Measurements from ENCODE around the gene HIPK1.

HIPK1 gene

DNA sequence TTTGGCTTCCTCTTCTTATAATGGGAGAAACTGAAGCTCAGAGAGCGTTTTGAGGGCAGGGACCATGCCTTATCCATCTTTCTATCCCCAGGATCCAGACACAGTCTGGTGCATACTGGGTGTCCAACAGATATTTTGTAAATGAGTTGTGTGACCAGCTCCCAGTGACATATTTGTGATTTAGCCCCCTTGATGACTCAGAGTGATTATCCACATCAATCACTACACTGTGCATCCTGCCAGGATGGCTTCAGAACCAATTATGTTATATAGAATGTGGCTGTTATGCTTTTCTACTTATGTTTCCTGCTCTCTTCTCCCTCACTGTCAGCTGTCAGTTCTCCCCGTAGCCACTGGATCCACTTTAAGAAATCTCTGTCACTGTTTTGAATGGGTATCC is 61.4 kb downstream of the HIPK1 start:
- TF ChIP-seq, protein P1, sequence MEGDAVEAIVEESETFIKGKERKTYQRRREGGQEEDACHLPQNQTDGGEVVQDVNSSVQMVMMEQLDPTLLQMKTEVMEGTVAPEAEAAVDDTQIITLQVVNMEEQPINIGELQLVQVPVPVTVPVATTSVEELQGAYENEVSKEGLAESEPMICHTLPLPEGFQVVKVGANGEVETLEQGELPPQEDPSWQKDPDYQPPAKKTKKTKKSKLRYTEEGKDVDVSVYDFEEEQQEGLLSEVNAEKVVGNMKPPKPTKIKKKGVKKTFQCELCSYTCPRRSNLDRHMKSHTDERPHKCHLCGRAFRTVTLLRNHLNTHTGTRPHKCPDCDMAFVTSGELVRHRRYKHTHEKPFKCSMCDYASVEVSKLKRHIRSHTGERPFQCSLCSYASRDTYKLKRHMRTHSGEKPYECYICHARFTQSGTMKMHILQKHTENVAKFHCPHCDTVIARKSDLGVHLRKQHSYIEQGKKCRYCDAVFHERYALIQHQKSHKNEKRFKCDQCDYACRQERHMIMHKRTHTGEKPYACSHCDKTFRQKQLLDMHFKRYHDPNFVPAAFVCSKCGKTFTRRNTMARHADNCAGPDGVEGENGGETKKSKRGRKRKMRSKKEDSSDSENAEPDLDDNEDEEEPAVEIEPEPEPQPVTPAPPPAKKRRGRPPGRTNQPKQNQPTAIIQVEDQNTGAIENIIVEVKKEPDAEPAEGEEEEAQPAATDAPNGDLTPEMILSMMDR (IDR thresholded peaks at IDR 0.05; ENCODE audit: low read depth, low read length, missing control alignments): no peak
- Histone ChIP-seq H3K27me3 (replicated peaks) (no peaks in the 10 kb centered on the region), H3K4me3 (ENCODE audit: low read depth, low read length) (no peak overlapping the region), H3K27ac (no peak overlapping the region), H3K36me3 (replicated peaks) (no peaks in the 10 kb centered on the region)
- DNase-seq: no peak
- in situ Hi-C loops (cut with HindIII; ENCODE audit: low pct_ligation_motif_present, low sequenced_read_pairs): no loop called here

DNA sequence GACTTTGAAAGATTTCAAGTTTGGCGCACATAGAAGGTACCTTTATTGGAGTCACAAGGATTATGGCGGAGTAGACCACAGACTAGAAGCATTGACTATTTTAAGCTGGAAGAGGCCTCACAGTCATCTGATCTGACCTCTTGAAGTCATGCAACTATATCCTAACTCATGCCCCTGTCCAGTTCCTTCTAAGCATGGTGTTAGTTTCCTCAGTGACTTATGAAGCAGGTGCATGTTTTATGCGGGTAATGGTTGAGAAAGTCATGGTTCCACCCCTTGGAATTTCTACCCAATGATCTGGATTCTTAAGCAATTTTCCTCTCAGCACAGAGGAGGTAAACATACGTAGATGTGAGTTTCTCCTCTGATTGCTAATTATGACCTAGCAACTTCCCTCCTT is 61.8 kb downstream of the HIPK1 start:
- in situ Hi-C loops (cut with HindIII; ENCODE audit: low pct_ligation_motif_present, low sequenced_read_pairs): no loop called here
- no peak overlapping the region for H3K4me3 ChIP-seq (ENCODE audit: low read depth, low read length)
- no peak overlapping the region for H3K27ac ChIP-seq
- no peaks in the 10 kb centered on the region for H3K36me3 ChIP-seq (replicated peaks)
- no peak for DNase-seq
- TF ChIP-seq, protein P1 (IDR thresholded peaks at IDR 0.05; ENCODE audit: low read depth, low read length, missing control alignments): no peak
- no peaks in the 10 kb centered on the region for H3K27me3 ChIP-seq (replicated peaks)

DNA sequence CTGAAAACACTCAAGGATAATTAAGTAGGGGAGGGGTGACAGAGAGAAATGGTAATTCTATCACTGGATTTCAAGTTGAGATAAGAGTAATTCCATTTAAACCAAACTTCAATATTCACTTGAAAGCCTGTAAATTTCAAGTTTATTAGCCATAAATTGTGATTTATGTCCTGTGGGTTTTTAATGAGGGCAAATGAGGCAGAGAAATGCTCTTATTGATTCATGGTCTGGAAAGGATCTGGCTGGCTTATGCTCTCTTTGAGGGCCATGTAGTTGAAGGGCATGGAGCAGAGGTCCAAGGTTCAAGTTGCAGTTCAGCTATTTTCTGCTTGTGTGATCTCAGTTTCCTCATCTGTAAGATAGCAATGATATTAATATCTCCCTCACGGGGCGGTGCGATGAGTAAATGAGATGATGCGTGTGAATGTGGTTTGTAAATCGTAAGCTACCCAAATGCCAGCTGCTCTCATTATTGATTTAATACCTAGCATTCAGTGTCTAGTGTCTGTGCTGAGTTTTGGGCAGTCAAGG is 62.4 kb downstream of the HIPK1 start:
- Histone ChIP-seq H3K27me3 (replicated peaks) (no peaks in the 10 kb centered on the region), H3K27ac (no peak overlapping the region), H3K4me3 (ENCODE audit: low read depth, low read length) (no peak overlapping the region), H3K36me3 (replicated peaks) (no peaks in the 10 kb centered on the region)
- in situ Hi-C loops (cut with HindIII; ENCODE audit: low pct_ligation_motif_present, low sequenced_read_pairs): no loop called here
- TF ChIP-seq, protein P1 (IDR thresholded peaks at IDR 0.05; ENCODE audit: low read depth, low read length, missing control alignments): no peak
- no peak for DNase-seq

DNA sequence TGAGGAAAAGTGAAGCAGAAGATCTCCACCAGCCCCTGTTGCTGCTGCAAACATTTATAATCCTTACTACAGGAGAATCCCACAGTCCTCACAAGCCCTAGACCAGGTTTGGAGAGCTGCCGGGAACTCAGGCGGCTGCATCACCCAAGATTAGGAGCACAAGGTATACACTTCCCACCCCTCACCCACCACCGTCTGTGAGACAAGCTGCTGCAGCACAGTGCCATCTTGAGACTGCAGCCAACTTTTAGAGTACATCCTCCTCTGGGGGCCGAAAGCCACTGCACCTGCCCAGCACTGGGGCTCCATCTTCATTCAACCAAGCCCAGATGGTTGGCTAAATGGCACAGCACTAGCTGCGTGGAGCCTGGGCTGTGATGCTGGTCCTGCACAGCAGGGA is 63.9 kb downstream of the HIPK1 start:
- TF ChIP-seq, protein P1 (IDR thresholded peaks at IDR 0.05; ENCODE audit: low read depth, low read length, missing control alignments): no peak
- H3K27ac ChIP-seq: no peak overlapping the region
- no peak for DNase-seq
- H3K27me3 ChIP-seq (replicated peaks): no peaks in the 10 kb centered on the region
- no peaks in the 10 kb centered on the region for H3K36me3 ChIP-seq (replicated peaks)
- no peak overlapping the region for H3K4me3 ChIP-seq (ENCODE audit: low read depth, low read length)
- in situ Hi-C loops (cut with HindIII; ENCODE audit: low pct_ligation_motif_present, low sequenced_read_pairs): no loop called here

DNA sequence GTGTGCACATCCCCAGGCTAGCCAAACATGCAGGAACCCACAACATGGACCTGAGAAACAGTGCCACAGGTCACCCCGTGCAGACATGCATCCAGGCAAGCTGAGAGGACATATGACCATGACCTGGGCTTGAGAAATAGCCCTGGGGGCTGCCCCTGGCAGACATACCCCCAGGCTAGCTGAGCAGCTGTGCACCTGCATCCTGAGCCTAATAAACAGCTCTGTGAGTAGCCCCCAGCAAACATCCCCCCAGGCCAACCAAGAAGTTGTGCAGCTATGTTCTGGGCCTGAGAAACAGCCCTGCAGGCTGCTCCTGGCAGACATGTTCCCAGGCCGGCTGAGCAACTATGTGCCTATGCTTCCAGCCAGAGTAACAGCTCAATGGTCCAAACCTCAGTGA is 64.6 kb downstream of the HIPK1 start:
- Histone ChIP-seq H3K36me3 (replicated peaks) (no peaks in the 10 kb centered on the region), H3K4me3 (ENCODE audit: low read depth, low read length) (no peak overlapping the region), H3K27ac (no peak overlapping the region), H3K27me3 (replicated peaks) (no peaks in the 10 kb centered on the region)
- in situ Hi-C loops (cut with HindIII; ENCODE audit: low pct_ligation_motif_present, low sequenced_read_pairs): no loop called here
- DNase-seq: no peak
- TF ChIP-seq, protein P1 (IDR thresholded peaks at IDR 0.05; ENCODE audit: low read depth, low read length, missing control alignments): no peak

DNA sequence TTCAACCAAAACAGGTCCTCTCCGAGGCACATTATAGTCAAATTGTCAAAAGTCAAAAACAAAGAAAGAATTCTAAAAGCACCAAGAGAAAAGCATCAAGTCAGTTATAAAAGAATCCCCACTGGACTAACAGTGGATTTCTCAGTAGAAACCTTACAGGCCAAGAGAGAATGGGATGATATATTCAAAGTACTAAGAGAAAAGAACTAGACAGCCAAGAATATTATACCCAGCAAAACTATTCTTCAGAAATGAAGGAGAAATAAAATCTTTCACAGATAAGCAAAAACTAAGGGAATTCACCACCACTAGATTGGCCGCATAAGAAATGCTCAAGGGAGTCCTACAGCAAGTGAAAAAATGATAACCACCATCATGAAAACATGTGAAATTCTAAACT is 66.3 kb downstream of the HIPK1 start:
- no peak for DNase-seq
- TF ChIP-seq, protein P1 (IDR thresholded peaks at IDR 0.05; ENCODE audit: low read depth, low read length, missing control alignments): no peak
- H3K27ac ChIP-seq: no peak overlapping the region
- in situ Hi-C loops (cut with HindIII; ENCODE audit: low pct_ligation_motif_present, low sequenced_read_pairs): no loop called here
- H3K27me3 ChIP-seq (replicated peaks): no peaks in the 10 kb centered on the region
- no peaks in the 10 kb centered on the region for H3K36me3 ChIP-seq (replicated peaks)
- H3K4me3 ChIP-seq (ENCODE audit: low read depth, low read length): no peak overlapping the region
